BLaER1 treated with 17β-estradiol and CSF1 and Interleukin-3, amounts not matched to agents 10 nM and 100 nM (cell line): ENCODE measurements around the gene DEDD.

Source experiments
- H3K27ac ChIP-seq, 11 experiments: shearing (Covaris generic); formaldehyde crosslinking; 2 replicates each; pipeline ENCODE4 v1.8.1; 2022
- H3K27me3 ChIP-seq, 11 experiments: shearing (Covaris generic); formaldehyde crosslinking; 2 replicates each; pipeline ENCODE4 v1.8.1; 2022
- H3K36me3 ChIP-seq, 11 experiments: shearing (Covaris generic); formaldehyde crosslinking; 2 replicates each; pipeline ENCODE4 v1.8.1; 2022
- H3K4me1 ChIP-seq, 10 experiments: shearing (Covaris generic); formaldehyde crosslinking; 2 replicates each; pipeline ENCODE4 v1.8.1; 2022
- H3K4me2 ChIP-seq, 11 experiments: shearing (Covaris generic); formaldehyde crosslinking; 2 replicates each; pipeline ENCODE4 v1.8.1; 2022
- H3K4me3 ChIP-seq, 10 experiments: shearing (Covaris generic); formaldehyde crosslinking; 2 replicates each; pipeline ENCODE4 v1.8.1; 2022
- H3K9ac ChIP-seq, 11 experiments: shearing (Covaris generic); formaldehyde crosslinking; 2 replicates each; pipeline ENCODE4 v1.8.1; 2022
- H3K9me3 ChIP-seq, 11 experiments: shearing (Covaris generic); formaldehyde crosslinking; replicated peaks in 1 of 11; 2 replicates each; pipeline ENCODE4 v1.8.1; 2022
- H4K20me1 ChIP-seq, 11 experiments: shearing (Covaris generic); formaldehyde crosslinking; 2 replicates each; pipeline ENCODE4 v1.8.1; 2022
- Cebpa-rat ChIP-seq, 11 experiments: shearing (Covaris generic); IDR thresholded peaks; 2 replicates each; pipeline ENCODE4 v1.8.1; 2022

Gene DEDD

DNA sequence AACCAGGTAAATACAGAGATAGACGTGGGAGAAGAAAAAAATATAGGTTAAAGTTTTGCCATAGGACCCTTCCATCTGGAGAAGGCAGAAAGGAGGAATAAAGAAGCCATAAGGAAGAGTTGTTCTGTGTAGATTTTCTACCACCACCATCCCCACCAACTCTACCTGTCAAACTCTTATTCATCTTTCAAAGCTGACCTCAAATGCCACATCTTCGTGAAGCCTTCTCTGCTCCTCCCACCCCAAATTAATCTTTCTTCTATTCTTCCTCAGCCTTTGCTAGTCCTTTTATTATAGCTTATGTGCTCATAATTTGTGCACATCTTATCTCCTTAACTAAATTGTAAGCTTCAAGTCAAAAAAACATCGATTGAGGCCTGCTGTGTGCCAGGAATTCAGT is 41.9 kb downstream of the DEDD start:
- Histone ChIP-seq H3K27me3 (no peaks in the 10 kb centered on the region), H3K9ac (no peak overlapping the region), H3K4me3 (no peak overlapping the region), H4K20me1 (no peaks in the 10 kb centered on the region), H3K9me3 (no peaks in the 10 kb centered on the region), H3K27ac (no peak overlapping the region), H3K4me2 (no peak overlapping the region), H3K4me1 (peaks cover 0 to 79% (median 9%) of the 10 kb centered on the region in 10 experiments; a peak in 9 of 20 replicates), H3K36me3 (no peaks in the 10 kb centered on the region)
- no peak for TF ChIP-seq Cebpa-rat (IDR thresholded peaks at IDR 0.05)

GRCh38 chr1:161089938-161090337 is 42.5 kb downstream of the DEDD start:
- no peak overlapping the region for H3K9ac ChIP-seq
- no peak overlapping the region; a peak in 1 of 22 replicates for H3K27ac ChIP-seq
- no peak overlapping the region for H3K4me3 ChIP-seq
- no peaks in the 10 kb centered on the region for H3K36me3 ChIP-seq
- TF ChIP-seq Cebpa-rat (IDR thresholded peaks at IDR 0.05): no peak
- H3K4me2 ChIP-seq: peak overlapping the region in 4 of 11 experiments; percentile 18 to 85 (median 74); a peak in 6 of 22 replicates
- H3K4me1 ChIP-seq: peaks cover 0 to 80% (median 12%) of the 10 kb centered on the region in 10 experiments; a peak in 9 of 20 replicates
- no peaks in the 10 kb centered on the region for H4K20me1 ChIP-seq
- no peaks in the 10 kb centered on the region for H3K27me3 ChIP-seq
- H3K9me3 ChIP-seq: no peaks in the 10 kb centered on the region

DNA sequence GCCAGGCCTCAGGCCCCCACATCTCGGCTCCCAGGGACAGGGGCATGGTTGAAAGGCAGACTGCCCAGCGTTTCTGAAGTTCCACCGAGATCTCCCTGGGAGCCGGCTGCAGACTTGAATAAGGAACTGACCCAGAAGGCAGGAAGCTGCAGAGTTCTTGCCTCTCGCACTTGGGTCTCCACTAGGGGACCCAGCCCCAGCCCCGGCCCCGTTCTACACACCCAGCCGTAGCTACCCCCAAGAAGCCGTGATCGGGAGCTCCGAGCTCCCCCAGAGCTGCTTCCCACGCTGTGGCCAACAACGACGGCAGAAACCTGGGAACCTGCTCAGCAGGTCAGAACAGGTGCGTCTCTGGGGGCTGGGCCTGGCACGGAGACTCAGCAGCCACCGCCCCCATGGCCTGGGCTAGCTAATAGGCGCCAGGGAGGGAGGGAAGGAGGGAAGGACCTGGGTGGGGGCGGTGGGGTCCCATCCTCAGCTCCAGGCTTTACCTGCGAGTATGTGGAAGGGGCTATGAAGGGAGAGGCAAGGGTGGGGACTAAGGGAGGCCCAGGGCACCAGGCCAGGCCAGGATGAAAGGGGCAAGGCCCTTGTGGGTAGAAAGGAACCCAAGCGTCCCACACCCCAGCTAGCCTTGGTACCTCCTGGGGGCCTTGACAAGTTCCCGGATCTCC is 43.1 kb downstream of the DEDD start, which contains the start of gene NECTIN4:
Gene NECTIN4, minus strand, starts transcription at position 308 of the 674 bp plus-strand sequence. Its CDS starts 262 bp downstream, at position 46.
- peaks cover 0 to 83% (median 15%) of the 10 kb centered on the region in 10 experiments; a peak in 10 of 20 replicates for H3K4me1 ChIP-seq
- peak within 1 kb of the TSS in 2 of 11 experiments; percentile 19 to 21; a peak in 2 of 22 replicates for H3K9ac ChIP-seq
- peak within 1 kb of the TSS in 4 of 11 experiments; percentile 5 to 50 (median 28); a peak in 4 of 22 replicates for H3K27ac ChIP-seq
- no peaks in the 10 kb centered on the region for H3K9me3 ChIP-seq
- H3K4me2 ChIP-seq: peak within 1 kb of the TSS in 4 of 11 experiments; percentile 39 to 85 (median 74); a peak in 8 of 22 replicates
- no peaks in the 10 kb centered on the region for H4K20me1 ChIP-seq
- no peaks in the 10 kb centered on the region for H3K36me3 ChIP-seq
- H3K4me3 ChIP-seq: no peak within 1 kb of the TSS
- TF ChIP-seq Cebpa-rat (IDR thresholded peaks at IDR 0.05): no peak
- H3K27me3 ChIP-seq: no peaks in the 10 kb centered on the region

DNA sequence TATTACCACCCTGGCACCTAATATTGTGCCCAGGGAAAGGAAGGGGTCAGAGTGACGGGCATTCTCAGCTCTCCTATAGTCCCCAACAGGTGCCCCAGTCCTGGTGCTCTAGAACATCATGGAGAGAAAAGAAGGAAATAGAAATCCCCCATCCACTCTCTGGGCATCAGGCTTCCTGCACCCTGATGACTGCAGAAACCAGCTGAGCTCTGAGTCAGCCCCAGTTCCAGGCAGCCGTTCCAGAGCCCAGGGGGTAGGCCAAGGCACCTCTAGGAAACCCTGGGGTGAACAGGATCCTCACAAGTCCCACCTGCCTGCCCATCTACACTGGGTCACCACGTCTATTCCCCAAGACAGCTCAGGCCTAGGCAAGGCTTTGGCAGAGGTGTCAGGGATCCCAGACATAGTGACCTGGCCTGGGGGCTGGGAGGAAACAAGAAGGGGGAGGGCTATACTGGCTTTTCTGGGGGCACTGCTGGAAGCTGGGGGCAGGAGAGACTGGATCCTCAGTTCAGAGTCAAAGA is 43.8 kb downstream of the DEDD start:
- H3K36me3 ChIP-seq: no peaks in the 10 kb centered on the region
- H3K4me1 ChIP-seq: peaks cover 0 to 89% (median 20%) of the 10 kb centered on the region in 10 experiments; a peak in 13 of 20 replicates
- no peak for TF ChIP-seq Cebpa-rat (IDR thresholded peaks at IDR 0.05)
- peak overlapping the region in 4 of 11 experiments; percentile 39 to 85 (median 74); a peak in 8 of 22 replicates for H3K4me2 ChIP-seq
- peak overlapping the region in 4 of 11 experiments; percentile 5 to 50 (median 28); a peak in 4 of 22 replicates for H3K27ac ChIP-seq
- no peaks in the 10 kb centered on the region for H3K27me3 ChIP-seq
- H4K20me1 ChIP-seq: no peaks in the 10 kb centered on the region
- no peak overlapping the region for H3K4me3 ChIP-seq
- H3K9me3 ChIP-seq: no peaks in the 10 kb centered on the region
- peak overlapping the region in 2 of 11 experiments; percentile 19 to 21; a peak in 2 of 22 replicates for H3K9ac ChIP-seq

DNA sequence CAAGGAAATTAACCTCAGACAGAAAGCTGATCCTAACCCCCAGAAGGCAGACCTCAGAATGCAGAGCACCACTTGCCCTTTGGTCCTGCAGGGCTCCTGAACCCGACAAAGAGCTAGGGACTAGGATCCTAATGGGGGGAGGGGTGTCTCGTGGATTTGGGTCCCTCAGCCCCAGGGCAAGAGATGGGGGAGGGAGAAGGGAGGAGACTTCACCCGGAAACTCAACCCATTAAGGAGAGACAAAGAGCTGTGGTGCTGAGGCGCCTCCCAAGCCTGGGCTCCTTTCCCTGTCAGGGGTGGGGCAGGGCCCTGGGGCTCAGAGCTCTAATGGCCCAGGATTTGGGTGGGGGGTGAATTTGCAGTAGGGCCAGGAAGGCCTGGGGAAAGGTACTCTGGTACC is 46.0 kb downstream of the DEDD start:
- no peak for TF ChIP-seq Cebpa-rat (IDR thresholded peaks at IDR 0.05)
- Histone ChIP-seq H3K9me3 (no peaks in the 10 kb centered on the region), H4K20me1 (no peaks in the 10 kb centered on the region), H3K27ac (peak overlapping the region in 3 of 11 experiments; percentile 19 to 86 (median 79); a peak in 5 of 22 replicates), H3K27me3 (no peaks in the 10 kb centered on the region), H3K36me3 (no peaks in the 10 kb centered on the region), H3K9ac (no peak overlapping the region; a peak in 1 of 22 replicates), H3K4me2 (peak overlapping the region in 4 of 11 experiments; percentile 6 to 84 (median 74); a peak in 4 of 22 replicates), H3K4me3 (no peak overlapping the region), H3K4me1 (peaks cover 0 to 89% (median 27%) of the 10 kb centered on the region in 10 experiments; a peak in 13 of 20 replicates)

DNA sequence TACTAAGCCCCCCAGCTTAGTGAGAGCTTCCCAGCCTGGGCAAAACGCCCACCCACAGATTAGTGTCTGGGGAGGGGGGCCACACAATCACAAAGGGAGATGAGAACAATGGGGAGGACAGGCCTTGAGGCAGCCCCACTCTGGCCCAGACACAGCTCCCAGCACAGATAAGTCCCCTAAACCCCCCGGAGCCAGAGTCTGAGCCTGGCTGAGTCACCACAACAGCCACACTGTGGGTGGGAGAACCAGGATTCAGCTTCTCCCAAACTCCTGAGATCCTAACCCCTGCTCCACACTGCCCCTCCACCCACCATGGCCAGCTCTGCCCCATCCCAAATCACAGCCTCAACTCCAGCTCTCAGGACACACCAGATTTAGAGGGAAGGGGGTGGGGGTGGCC is 47.3 kb downstream of the DEDD start:
- Histone ChIP-seq H3K27ac (peak overlapping the region in 5 of 11 experiments; percentile 37 to 86 (median 74); a peak in 9 of 22 replicates), H4K20me1 (no peaks in the 10 kb centered on the region), H3K4me1 (peaks cover 0 to 99% (median 27%) of the 10 kb centered on the region in 10 experiments; a peak in 13 of 20 replicates), H3K4me2 (peak overlapping the region in 5 of 11 experiments; percentile 69 to 84 (median 75); a peak in 9 of 22 replicates), H3K9ac (peak overlapping the region in 4 of 11 experiments; percentile 53 to 66 (median 60); a peak in 6 of 22 replicates), H3K27me3 (no peaks in the 10 kb centered on the region), H3K36me3 (no peaks in the 10 kb centered on the region), H3K9me3 (no peaks in the 10 kb centered on the region), H3K4me3 (no peak overlapping the region)
- no peak for TF ChIP-seq Cebpa-rat (IDR thresholded peaks at IDR 0.05)

DNA sequence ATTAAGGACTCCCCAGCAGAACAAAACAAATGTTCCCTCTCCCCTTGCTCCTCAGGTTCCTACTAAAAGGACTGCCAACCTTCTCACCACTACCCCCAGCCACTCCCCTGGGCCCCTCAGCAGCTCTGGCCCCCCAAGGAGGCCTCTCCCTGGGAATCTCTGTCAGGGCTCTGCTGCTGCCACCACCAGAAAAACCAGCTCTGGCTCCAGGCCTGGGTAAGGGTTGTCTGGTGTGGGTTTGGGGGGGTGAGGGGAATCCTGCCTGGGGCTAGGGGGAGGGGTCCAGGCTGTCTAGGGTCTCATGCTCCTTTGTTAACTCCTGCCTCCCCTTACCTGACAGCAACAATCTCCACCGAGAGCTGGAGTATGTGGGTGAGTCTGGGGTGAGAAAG is 47.9 kb downstream of the DEDD start:
- TF ChIP-seq Cebpa-rat (IDR thresholded peaks at IDR 0.05): no peak
- no peaks in the 10 kb centered on the region for H3K27me3 ChIP-seq
- peak overlapping the region in 5 of 11 experiments; percentile 41 to 86 (median 74); a peak in 9 of 22 replicates for H3K27ac ChIP-seq
- peaks cover 0 to 99% (median 27%) of the 10 kb centered on the region in 10 experiments; a peak in 13 of 20 replicates for H3K4me1 ChIP-seq
- peak overlapping the region in 5 of 11 experiments; percentile 69 to 84 (median 75); a peak in 10 of 22 replicates for H3K4me2 ChIP-seq
- H4K20me1 ChIP-seq: no peaks in the 10 kb centered on the region
- no peaks in the 10 kb centered on the region for H3K36me3 ChIP-seq
- H3K9ac ChIP-seq: peak overlapping the region in 4 of 11 experiments; percentile 53 to 66 (median 60); a peak in 5 of 22 replicates
- no peak overlapping the region for H3K4me3 ChIP-seq
- H3K9me3 ChIP-seq: no peaks in the 10 kb centered on the region

DNA sequence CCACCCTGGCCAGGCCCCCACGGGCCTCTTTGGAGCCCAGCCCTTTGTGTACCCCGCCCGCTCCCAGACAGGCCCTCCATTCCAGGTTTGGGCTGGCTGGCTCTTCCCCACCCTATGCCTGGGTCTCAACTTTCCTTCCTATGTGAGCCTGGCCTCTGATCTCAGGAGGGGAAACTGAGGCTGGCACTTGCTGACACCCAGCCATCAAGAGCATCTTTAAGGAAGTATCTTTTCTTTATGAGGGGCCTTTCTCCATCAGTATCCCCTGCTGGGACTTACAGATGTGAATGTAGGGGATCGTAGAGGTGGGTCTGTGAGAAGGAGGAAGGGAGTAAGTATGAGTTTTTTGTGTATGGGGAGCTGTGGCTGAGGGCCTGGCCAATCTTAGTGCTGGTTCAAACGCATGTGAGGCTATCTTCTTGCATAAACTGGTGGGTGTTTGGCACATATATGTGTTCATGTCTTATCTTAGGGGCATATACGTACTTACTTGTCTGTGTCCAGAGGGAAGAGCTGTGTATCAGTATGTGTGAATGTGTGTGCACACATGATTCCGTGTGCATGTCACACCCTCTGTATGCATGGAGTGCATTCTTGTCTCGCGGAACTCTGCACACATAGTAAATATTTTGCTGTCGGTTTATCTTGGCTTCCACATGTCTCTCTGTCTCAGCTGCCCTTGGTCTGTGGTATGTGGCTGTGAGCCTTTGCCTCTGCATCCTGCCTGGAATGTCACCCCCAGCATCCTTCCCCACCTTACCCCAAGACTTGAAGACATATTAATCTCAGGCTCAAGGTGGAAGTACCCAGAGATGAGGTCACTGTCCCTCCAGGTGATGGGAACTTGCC is 48.5 kb downstream of the DEDD start:
- H3K9ac ChIP-seq: peak overlapping the region in 6 of 11 experiments; percentile 5 to 66 (median 54); a peak in 8 of 22 replicates
- peak overlapping the region in 1 of 10 experiments; percentile 38; a peak in 2 of 20 replicates for H3K4me3 ChIP-seq
- H3K27ac ChIP-seq: peak overlapping the region in 5 of 11 experiments; percentile 41 to 86 (median 74); a peak in 11 of 22 replicates
- peak in 1 of 11 experiments; percentile 7; a peak in 1 of 22 replicates for TF ChIP-seq Cebpa-rat (IDR thresholded peaks at IDR 0.05)
- H3K27me3 ChIP-seq: no peaks in the 10 kb centered on the region
- no peaks in the 10 kb centered on the region for H4K20me1 ChIP-seq
- no peaks in the 10 kb centered on the region for H3K9me3 ChIP-seq
- H3K4me1 ChIP-seq: peaks cover 0 to 98% (median 25%) of the 10 kb centered on the region in 10 experiments; a peak in 13 of 20 replicates
- H3K4me2 ChIP-seq: peak overlapping the region in 6 of 11 experiments; percentile 41 to 84 (median 74); a peak in 12 of 22 replicates
- no peaks in the 10 kb centered on the region for H3K36me3 ChIP-seq
